NCI-H187 treated with DMSO at 0.1 percent for 48 hours (cell line): ENCODE measurements around the gene SERPING1.

Experiments
- DNase-seq: peaks from one replicate; lab custom pipeline; 2025; lab: John Stamatoyannopoulos, UW

Gene SERPING1

DNA sequence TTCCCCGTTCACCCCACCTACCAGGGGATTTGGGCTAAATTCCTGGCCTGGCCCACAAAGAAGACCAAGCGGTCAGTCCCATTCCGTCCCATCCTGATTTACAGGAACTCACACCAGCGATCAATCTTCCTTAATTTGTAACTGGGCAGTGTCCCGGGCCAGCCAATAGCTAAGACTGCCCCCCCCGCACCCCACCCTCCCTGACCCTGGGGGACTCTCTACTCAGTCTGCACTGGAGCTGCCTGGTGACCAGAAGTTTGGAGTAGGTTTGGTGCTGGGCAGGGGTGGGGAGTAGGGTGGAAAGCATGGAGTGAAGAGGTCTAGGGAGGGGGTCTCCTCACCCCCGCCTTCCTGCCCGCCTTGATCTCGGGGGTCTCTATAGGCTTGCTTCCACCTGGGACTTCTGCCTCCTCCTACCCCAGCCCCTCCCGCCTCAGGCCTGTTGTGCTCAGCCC lies at the start of gene SERPING1:
Gene SERPING1, plus strand, starts transcription at position 225 of the 455 bp plus-strand sequence. CDS start 586 bp downstream, outside the sequence.
- no peak for DNase-seq

DNA sequence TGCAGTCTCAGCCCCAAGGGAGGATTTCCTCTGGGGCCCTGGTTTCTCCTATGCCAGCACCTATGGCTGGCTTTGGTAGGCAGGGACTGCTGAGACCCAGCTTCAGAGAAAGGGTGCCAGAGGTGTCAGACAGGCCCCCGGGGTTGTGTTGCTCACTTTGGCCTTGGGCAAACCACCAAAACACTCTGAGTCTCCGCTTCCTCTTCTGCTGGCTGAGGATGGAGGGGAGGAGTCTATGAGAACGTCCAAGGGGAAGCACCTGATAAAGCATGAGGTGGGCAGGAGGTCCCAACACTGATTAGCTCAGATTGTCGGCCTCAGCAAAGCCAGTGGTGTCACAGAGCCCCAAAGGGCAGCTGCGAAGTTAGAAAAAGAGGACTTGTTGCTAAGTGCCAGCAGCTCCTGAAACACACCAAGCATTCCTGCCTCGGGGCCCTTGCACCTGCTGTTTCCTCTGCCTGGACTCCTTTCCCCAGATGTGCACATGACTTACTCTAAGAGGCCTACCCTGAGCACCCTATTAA lies 49.6 kb upstream of the SERPING1 start:
- DNase-seq: no peak

DNA sequence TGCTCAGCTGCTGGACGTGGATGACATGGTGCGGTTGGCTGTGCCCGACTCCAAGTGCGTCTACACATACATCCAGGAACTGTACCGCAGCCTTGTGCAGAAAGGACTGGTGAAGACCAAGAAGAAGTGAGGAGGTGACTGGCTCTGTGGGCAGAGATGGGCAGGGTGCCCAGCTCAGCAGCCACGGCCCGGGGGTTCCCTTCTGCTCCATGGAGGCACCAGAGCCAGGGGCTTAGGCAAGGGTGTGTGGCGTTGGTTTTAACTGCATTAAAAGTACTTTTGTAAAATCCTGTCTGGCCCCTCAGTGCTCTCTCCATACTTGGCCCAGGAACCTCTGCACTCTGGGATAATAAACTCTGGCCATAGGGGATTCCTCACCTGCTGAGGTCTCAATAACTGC lies 47.5 kb upstream of the SERPING1 start:
- no peak for DNase-seq

DNA sequence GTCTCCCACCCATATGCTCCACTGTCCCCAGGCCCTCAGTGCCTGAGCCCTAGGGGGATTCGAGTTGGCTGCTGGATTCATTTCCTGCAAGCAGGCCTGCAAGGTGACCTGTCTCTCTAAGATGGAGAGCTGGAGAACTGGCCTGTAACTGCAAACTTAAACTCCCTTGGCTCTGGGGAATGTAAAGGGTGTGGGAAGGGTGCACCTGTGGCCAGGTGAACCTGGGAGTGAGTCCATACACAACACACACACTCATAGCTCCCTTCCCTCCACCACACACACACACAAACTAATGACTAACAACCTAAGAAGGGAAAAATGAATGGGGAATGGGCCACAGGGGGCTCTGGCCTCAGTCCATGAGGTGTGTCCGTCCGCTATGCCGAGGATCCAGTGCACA lies 45.5 kb upstream of the SERPING1 start:
- DNase-seq: no peak

DNA sequence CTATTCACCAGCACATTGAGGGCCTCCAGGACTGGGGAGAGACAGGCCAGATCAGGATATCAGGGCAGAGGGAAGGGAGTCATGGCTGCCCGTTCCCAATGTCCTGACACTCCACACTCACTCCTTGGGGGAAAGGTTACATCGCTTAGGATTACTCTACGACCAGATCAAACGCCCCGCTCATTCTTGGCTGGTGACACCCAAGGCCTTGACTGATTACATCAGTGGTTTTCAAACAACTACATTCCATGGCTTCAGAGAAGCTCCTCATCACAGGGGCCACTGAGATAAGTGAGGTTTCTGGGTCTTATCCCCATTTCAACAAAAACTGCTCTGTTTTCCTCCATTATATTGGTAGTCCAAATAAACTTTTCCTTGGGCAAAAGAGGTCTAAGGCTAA lies 45.0 kb upstream of the SERPING1 start:
- DNase-seq: no peak

DNA sequence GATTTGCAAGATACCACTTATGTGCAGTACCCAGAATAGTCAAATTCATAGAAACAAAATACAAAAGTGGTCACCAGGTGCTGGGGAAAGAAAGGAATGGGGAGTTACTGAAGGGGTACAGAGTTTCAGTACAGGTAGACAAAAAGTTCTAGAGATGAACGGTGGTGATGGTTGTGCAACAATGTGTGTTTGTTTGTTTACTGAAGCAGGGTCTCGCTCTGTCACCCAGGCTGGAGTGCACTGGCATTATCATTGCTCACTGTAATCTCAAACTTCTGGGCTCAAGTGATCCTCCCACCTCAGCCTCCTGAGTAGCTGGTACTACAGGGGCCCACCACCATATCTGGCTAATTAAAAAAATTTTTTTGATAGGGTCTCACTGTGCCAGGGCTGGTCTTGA lies 42.1 kb upstream of the SERPING1 start:
- DNase-seq: no peak

DNA sequence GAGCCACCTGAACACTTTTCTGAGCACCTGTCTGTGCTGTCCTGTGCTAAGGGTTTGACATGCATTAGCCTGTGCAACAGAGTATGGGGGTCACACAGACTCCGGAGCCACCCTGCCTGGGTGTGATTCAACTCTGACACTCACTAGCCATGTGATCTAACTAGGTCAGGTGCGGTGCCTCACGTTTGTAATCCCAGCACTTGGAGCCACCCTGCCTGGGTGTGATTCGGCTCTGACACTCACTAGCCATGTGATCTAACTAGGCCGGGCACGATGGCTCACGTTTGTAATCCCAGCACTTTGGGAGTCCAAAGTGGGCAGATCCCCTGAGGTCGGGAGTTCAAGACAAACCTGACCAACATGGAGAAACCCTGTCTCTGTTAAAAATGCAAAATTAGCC lies 41.4 kb upstream of the SERPING1 start:
- DNase-seq: no peak

DNA sequence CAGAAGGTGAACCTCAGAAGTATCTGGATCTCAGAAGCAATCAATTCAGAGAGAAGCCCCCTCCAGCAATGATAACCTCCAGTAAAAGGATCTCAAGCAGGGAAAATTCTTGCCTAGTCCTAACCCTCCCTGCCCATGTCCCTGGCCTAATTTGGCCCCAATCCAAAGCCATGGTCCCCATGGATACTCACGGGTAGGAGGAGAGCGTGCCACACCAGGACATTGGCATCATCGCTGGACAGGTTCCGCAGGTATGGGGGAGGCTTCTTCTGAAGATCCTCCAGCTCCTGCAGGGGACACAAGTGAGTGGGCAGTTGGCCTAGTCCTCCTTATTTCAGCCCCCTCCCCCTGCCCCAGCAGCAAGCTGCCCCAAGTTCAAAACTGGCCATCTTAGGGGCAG lies 37.3 kb upstream of the SERPING1 start:
- DNase-seq: no peak

DNA sequence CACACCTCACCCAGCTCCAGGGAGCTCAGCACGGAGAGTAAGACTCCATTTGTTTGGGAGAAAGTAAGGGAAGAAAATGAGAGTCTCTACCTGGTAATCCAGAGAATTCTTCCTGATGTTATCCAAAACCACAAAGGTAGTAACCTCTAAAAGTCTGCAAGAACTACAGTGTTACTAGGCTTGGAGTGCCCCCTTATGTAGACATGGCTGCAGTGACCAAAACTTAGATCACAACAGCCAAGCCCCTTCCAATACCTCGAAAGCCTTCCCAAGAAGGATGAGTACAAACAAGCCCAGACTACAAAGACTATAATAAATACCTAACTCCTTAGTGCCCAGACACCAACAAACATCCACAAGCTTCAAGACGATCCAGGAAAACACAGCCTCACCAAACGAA lies 34.9 kb upstream of the SERPING1 start:
- DNase-seq: no peak

DNA sequence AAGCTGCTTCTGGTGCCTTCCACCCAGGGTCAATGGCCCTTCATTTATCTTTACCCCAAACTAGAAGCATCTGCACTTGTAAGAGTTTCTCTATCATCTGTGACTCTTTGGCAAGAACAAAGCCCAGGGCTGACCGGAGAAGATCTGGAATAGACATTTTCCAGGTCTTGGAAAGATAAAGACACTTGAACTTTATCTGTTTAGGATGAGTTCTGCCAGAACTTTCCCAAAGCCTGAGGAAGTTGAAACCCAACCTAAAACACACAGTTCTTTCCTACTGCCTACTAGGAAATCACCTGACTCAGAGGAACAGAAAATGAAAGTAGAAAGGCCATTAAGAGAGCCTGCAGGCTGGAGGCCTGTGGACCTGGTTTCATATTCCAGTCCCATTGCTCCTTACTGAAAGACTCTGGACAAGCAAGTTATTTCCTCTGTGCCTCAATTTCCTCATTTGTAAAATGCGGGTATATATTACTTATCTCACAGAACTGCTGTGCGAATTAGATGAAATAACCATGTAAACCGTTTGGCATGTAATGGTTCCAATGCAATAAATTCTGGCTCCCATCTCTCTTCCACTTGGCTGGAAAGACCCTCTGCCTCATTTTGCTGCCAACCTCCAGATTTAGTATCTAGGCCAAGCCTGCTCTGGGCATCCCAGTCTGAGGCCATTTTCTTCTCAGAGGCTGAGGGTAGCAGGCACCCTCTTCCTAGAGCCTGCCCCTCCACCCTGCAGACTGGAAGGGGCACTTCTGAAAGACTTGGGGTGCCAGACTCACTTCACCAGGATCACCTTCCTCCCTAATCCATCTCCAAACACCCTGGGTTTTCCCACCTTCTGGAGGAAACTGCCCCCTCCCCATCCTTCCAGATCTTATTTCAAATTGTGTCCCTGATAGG lies 31.2 kb upstream of the SERPING1 start:
- no peak for DNase-seq

DNA sequence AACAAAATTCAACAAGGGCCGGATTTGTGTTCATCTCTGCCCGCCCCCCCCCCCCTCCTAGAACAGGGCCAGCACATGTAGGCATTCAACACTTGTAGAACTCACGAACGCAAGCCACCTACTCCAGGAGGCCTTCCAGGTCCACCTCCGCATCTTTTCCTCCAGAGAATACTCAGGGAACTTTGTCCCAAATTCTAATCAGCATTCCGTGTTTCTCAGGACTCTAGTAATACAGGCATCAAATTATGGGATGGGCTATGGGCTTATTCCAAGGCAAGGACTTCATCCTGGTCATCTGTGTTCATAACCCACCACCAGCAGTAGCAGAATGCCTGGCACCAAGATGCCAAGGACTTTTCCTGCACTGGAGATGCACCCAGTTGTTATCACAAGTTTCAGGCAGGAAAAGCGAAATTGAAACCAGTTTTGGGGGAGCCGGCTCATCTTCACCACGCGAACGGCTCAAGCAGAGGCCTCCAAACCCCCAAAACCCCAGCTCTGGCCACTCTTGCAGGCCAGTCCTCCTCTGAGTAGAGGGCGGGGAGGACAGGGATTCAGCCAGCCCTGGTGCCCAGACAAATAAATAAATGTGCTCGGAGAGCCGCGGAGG lies 30.5 kb upstream of the SERPING1 start:
- DNase-seq: no peak

DNA sequence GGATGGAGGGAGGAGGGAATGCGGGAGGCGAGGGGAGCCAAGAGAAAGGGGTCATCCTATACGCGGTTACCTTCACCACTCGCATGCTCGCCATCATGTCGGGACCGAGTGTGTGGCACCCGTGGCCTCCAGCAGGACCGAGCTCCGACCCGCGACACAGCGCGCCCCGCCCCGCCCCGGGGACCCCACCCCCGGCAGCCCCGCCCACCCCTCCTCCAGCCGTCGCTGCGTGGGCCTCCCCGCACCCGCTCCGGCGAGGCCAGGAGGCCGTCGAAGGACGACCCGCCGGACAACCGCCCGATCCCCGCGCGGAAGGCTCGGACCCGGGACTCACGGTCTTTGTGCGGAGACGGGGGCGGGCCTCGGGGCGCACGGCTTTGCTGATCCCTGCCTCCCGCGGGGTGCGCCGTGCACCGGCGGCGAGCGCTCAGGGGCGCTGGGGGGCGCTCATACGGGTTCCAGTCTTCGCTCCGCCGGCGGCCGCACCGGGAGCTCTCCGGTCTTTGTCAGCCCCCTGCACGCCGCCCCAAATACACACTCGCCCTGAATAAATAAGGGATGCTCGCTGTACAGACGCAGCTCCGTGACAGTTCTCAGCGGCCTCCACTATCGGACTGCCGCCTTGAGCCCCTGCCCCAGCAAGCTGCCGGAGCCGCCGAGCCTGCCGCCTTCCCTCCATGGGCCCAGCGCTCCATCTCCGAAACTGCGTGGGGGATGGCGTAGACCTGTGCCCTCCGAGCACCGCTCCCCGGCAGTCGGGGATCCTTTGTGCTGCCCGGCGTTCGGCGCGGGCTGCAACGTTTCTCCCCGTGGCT lies 29.8 kb upstream of the SERPING1 start, which contains the start of gene UBE2L6:
Gene UBE2L6, minus strand, starts transcription at position 158 of the 815 bp plus-strand sequence. Its CDS starts 61 bp downstream, at position 97.
- no peak for DNase-seq

DNA sequence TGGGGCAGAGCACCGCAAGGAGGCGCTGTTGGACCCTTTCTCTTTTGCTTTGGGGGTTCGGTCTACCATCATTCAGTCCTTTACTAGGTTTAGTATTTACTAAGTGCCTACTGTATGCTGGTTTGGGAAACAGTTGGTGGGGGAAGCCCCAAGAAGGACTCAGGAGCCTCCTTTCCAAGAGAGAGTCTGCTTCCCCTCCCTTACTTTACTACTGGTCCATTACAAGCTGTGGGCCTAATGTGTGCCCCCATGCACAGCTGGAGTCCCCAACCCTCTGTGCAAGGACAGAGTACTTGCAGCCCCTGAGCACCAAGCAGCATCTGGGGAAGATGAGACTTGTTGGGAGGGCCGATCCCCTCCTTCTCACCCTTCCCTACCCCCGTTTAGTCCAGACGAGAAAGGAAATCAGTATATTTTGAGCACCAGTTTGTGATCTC lies 29.1 kb upstream of the SERPING1 start:
- DNase-seq: no peak

DNA sequence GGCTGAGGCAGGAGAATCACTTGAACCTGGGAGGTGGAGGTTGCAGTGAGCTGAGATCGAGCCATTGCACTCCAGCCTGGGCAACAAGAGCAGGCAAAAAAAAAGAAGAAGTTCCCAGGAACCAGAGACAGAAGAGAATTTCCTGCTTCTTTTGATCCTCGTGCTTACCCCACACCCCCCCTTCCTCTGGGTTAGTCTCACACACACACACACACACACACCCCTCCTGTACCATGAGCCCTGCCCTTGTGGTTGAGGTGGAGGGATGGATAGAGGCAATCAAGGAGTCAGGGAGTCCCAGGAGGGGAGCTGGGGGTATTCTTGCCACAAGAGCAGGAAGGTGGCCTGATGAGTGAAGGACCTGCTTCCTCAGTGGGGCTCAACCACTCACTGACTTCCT lies 25.9 kb upstream of the SERPING1 start:
- DNase-seq: no peak

DNA sequence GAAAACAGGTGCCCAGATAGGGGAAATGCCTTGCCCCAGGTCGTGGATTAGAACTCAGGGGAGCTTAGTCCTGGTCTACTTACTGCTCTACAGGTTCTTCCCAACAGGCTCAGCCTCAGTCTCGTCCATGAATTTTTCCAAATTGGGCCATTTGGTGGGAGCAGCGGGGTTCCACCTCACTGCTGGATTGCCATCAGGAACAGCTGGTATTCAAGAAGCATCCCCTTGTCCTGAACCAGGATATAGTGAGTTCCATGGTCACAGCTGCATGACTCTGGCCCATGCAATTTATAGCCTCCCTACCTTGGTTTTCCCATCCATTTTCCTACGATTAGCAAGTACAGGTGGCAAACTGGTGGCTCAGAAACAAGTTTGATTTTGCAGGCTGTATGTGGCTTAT lies 23.4 kb upstream of the SERPING1 start:
- DNase-seq: no peak

DNA sequence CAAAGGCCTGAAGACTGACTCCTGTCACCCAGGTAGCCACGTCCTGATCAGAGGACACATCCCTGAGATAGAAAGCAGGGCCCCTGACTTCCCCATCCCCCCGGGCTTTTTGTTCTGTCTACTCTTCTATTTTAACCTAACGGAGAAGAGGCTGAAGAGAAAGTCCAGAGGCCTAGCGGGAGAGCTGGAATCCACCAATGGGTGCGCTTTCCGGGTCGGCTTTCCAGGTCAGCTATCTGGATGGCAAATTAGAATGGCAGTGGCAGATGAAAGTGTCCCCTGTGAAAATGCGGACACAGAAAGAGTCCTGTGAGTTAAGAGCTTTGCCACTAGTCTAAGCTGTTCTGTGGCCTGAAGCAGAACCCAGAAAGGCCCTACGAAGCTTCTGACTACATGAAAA lies 13.1 kb upstream of the SERPING1 start:
- no peak for DNase-seq

DNA sequence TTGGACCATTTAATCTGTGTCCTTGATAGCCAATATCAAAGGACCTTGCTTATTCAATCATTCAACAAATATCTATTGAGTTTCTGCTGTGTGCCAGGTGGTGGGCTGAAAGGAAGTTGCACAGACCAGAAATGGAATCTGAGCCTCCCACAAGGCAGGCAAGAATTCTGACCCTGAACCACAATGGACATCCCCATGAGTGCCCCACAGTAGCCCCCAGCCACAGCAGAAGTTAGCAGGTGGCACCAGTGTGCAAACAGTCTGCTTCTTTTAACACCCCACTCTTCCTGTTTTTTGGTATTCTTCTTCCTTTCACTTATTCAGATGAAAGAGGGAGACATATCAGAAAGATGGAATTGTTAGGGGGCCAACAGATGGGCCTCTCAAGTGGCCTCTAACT lies 12.2 kb upstream of the SERPING1 start:
- no peak for DNase-seq

DNA sequence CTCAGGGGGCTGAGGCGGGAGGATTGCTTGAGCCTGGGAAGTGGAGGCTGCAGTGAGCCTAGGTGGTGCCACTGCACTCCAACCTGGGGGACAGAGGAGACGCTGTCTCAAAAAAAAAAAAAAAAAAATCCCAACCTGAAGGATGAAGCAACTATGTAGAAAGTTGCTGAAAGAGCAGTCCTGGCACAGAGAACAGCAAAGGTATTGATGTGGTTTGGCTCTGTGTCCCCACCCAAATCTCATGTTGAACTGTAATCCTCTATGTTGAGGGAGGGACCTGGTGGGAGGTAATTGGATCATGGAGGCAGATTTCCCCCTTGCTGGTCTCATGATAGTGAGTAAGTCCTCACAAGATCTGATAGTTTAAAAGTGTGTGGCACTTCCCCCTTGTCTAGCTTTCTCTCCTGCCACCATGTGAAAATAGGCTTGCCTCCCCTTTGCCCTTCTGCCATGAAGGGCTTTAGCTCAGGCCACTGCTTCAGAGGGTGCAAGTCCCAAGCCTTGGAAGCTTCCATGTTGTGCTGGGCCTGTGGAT lies 10.7 kb upstream of the SERPING1 start:
- DNase-seq: no peak

DNA sequence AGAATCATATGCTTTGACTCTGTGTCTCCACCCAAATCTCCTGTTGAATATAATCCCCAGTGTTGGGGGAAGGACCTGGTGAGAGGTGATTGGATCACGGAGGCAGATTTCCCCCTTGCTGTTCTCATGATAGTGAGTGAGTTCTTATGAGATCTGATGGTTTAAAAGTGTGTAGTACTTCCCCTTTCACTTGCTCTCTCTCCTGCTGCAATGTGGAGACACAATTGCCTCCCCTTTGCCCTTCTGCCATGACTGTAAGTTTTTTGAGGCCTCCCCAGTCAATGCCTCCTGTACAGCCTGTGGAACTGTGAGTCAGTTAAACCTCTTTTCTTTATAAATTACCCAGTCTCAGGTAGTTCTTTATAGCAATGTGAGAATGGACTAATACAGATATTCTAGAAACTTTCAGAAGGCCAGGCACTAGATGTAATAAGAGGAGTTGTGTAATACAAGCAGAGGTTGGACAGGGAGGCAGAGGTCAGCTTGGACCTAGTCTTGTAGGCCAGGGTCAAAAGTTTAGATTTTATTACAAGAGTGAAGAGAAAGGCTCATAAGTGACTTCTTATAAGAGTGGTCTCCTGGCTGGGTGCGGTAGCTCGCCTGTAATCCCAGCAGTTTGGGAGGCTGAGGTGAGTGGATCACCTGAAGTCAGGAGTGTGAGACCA lies 9.3 kb upstream of the SERPING1 start:
- no peak for DNase-seq

DNA sequence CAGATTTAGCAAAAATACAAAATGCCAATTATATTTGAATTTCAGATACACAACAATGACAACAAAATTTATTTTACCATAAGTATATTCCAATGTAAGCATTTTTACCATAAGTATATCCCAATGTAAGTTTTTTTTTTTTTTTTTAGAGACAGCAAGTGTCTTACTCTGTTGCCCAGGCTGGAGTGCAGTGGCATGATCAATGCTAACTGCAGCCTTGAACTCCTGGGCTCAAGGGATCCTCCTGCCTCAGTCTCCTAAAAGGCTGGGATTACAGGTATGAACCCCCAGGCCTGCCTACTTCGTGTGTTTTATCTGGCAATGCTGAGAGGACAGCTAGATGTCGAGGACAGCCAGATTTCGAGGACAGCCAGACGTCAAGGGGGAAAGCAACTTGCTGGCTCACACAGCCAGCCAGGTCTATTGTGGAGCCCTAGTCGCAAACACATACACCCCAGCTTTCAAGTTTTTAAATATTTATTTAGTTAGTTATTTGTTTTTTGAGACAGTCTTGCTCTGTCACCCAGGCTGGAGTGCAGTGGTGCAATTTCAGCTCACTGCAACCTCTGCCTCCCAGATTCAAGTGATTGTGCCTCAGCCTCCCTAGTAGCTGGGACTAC lies 1.1 kb upstream of the SERPING1 start:
- no peak for DNase-seq
